ENCODE results near the gene PPFIBP1.

Gene PPFIBP1

DNA sequence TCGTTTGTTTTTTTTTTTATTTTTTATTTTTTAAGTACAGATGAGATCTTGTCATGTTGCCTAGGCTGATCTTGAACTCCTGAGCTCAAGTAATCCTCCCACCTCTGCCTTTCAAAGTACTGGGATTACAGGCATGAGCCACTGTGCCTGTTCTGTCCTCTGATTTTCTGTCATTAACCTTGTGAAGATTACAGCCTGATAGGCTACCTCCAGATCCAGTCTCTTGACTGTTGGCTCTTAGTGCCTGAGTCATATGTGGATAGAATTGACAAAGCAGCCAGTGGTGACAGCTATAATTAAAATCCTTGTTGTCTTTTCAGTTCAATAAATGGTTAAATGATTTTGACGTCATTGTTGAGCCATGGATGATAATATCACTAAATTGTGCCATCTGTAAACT, 151.0 kb downstream of the PPFIBP1 start:
- DNase-seq: no peak

DNA sequence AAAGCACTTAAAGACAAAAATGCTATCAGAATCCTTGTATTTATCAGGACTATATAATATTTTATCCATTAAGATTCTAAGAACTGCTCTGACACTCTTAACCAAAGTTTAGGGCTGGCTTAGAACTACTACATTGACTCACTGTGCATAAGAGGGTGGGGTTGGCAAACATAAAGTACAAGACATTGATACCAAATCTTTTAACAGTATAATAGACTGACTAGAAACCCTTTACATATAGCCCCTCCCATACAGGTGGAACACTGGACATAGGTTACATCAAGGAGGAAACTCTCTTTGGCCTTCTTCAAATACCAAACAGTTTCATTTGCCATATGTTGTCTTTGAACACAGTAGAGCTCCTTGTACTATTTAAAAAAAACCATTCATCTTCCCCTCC, 156.6 kb downstream of the PPFIBP1 start:
- no peak for DNase-seq

DNA sequence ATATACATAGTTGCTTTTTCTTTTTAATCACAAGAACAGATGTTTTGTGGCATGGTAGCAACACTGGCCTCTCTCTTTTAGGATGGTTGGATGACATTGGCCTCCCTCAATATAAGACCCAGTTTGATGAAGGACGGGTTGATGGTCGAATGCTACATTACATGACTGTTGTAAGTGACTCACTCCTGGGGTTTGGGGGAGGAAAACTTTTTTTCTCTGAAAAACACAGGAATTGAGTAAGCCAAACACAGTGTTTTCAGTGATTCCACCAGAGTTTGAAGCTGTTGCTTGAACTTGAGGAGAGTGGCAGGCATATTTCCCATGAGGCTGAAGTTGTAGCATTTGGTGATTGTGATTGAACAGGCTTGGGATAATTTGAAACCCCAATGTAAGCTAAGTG, 158.5 kb downstream of the PPFIBP1 start:
- DNase-seq: no peak

DNA sequence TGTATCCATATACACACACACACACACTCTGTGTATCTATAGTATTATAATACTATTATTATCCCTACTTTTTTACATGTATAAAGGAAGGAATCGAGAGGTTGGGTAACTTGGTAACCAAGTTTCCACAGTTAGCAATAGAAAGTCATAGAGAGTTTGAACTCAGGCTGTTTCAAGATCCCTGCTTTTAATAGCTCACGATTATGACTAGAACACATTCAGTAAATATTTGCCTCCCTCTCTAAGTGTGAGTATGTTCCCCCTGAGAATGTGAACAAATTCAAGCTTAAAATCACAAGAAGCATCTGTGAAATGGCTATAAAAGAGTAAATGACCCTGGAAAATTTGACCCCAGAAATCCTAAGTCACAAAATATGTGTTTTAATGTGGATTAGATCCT, 161.3 kb downstream of the PPFIBP1 start:
- DNase-seq: no peak

DNA sequence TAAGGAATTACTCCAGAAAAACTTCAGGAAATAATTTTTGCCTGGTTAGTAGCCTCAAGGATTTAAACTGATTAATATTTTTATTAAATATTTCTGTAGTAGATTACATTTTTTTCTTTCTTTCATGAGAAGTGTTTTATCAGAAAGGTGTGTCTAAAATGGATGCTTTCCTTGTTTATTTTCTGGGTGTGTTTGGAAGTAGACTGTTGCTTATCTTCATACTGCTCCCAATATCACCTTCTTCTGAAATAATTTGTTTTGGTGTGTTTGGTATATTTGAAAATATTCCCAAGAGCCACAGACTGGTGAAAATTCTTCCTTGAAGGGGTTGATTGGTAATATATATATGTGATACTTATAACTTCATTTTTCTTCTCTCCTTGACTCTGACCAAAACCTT, 162.1 kb downstream of the PPFIBP1 start:
- no peak for DNase-seq

DNA sequence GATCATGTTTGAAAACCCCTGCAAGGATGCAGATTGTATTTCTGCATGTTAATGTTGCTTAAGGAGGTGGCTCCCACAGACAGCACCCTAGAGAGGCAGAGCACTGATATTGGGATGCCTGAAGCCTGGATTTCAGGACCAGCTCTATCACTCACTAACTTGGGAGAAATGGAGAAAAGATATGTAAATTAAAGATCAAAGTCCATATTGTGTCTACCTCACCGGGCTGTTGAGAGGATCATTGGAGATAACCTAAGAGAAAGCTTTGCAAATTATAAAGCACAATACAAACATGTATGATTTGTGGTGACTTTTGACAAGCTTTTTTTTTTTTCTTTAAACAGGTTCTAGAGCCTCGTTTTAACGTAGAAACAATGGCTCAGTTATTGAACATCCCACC, 164.7 kb downstream of the PPFIBP1 start:
- no peak for DNase-seq

DNA sequence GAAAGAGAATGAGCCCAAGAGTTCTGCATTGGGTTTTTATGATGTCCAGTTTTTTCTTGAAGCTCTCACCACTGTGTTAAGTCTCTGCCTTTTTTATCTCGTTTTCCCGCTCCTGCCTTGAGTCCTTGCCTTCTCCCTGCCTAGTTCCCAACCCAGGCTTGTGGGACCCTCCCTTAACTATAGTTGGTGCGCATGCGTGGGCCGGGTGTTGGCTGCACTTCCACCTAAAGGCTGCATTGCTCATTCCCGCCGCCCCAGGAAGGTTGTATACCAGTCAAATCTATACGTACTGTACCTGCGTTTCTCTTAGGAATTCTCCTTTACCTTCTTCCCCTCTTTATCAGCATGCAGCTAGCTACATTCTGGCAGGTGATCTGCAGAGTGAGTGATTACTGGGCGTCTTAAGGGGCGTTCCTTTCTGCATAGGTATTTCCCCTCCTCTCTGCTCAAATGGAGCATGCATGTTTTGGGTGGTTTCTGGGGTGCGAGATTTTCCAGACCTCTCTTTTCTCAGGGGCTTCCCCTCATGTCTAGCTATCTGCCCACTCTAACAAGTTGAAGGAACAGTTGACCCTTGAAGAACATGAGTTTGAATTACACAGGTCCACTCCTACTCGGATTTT, 165.7 kb downstream of the PPFIBP1 start:
- no peak for DNase-seq

DNA sequence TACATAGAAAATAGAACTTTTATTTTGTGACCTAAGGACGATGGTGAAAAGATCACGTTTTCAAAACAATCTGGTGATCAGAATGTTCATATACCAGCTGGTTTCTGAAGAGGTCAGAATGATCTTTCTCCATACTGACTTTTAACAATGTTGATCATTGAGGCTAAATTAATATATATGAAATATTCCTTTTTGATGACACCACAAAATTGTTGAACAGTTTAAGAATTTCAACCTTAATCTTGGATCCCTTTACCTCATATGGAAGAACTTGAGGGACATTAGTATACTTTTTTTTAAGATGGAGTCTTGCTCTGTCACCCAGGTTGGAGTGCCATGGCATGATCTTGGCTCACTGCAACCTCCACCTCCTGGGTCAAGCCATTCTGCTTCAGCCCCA, 169.4 kb downstream of the PPFIBP1 start:
- DNase-seq: no peak

DNA sequence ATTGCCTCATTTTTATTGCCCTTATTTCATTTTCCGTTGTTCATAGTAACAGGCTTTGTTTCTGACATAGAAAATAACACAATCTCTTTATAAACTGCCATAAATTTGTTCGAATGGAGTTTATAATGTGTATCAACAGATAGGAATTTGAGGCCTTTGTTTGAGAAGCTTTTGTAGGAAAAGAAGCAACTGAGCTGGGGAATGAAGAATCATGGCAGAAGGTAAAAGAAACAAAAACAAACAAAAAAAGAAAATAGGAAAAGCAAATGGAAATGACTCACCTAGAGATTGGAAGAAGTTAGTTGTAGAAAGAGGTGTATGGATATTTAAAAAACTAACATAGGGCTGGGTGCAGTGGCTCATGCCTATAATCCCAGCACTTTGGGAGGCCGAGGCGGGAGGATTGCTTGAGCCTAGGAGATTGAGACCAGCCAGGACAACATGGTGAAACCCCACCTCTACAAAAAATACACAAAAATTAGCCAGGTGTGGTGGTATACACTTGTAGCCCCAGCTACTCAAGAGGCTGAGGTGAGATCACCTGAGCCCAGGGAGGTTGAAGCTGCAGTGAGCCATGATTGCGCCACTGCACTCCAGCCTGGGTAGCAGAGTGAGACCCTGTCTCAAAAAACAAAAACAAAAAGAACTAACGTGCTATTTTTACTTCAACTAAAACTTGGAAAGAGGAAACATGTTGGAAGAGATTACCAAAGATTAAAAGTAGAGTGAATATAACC, 171.7 kb downstream of the PPFIBP1 start:
- no peak for DNase-seq

DNA sequence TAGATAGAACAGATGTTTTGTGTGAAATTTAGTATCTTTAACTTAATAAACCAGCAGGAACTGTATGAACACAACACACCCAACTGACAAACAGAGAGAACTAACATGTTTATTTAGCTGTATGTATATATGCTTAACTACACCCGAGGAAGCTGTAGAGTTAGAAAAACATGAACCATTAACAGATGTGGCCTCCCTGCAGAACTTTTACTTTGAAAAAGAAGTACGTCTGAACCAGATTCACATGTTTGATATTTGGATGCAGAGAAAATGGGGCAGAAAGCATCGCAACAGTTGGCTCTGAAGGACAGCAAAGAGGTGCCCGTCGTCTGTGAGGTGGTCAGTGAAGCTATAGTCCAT, 172.3 kb downstream of the PPFIBP1 start, which contains the start of gene REP15:
Gene REP15, plus strand, starts transcription at position 155 of the 360 bp plus-strand sequence. Its CDS starts 116 bp downstream, at position 271.
- DNase-seq: no peak

DNA sequence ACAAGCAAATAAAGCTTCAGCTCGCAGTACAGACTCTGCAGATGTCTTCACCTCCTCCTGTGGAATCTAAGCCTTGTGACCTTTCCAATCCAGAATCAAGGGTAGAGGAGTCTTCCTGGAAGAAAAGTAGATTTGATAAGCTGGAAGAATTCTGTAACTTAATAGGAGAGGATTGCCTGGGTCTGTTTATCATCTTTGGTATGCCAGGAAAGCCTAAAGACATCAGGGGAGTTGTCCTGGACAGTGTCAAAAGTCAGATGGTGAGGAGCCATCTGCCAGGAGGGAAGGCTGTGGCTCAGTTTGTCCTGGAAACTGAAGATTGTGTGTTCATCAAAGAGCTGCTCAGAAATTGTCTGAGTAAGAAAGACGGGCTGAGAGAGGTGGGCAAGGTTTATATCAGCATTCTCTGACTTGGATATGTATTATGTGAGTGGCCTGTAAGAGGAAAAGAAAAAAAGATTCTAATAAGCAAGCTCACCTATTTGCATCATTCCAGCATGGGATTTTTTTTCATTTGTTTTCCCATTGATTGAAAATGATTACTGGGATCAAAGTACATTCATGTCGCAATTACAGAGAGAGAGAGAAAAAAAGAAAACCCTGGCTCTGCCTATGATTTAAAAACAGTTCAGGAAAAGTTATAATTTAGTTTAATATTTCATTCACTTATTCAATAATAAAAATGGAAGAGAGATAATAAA, 173.0 kb downstream of the PPFIBP1 start:
- DNase-seq: no peak

DNA sequence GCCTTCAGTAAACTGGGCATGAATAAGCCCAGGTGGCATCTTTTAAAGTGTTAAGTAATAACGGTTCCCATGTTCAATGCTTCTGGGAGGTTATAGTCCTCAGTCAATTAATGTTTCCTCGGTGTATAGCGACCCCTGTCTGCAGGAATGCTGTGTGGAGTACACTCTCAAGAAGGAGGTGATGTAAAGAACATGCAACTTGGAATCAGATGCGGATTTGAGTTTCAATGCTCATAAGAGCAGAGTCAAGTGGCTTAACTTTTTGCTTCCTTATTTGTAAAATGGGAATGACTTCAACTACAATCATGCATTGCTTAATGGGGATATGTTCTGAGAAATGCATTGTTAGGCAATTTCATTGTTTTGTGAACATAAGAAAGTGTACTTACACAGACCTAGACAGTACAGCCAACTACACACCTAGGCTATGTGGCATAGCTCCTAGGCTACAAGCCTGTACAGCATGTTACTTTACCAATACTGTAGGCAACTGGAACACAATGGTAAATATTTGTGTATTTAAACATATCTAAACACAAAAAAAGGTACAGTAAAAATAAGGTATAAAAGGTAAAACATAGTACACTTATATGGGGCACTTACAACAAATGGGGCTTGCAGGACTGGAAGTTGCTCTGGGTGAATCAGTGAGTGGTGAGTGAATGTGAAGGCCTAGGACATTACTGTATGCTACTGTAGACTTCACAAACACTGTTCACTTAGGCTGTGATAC, 179.9 kb downstream of the PPFIBP1 start:
- DNase-seq: peak; percentile 44

DNA sequence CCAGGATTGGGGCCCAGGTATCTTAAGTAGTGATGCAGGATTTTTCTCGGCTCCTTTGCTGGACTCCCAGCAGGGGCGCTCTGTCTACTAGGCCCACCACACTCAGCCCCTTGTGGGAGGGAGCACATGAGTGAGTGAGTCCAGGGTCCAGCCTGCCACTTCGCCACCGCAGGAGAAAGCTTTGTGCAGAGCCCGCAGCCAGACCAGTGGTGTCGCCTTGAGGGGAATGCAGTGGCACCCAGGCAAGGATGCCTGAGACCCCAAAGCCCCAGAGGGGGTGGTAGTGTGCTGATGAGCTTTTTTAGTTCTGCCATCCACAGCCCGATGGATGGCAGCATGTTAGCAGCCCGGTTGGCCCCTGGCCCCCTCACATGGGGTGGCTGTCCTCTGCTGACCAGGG, 181.3 kb downstream of the PPFIBP1 start:
- DNase-seq: no peak

DNA sequence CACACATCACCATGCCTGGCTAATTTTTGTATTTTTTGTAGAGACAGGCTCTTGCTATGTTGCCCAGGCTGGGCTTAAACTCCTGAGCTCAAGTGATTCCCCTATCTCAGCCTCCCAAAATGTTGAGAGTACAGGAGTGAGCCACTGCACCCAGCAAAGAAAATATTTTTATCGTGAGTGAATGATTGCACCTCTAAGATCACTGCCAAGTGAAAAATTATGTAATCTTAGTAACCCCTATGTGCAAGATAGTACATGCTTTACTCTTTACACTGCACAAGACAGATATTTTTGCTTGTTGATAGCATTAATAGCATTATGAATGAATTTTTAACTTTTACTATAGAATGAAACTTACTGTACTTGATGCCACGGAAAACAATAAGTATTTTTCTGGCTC, 183.2 kb downstream of the PPFIBP1 start:
- DNase-seq: no peak

DNA sequence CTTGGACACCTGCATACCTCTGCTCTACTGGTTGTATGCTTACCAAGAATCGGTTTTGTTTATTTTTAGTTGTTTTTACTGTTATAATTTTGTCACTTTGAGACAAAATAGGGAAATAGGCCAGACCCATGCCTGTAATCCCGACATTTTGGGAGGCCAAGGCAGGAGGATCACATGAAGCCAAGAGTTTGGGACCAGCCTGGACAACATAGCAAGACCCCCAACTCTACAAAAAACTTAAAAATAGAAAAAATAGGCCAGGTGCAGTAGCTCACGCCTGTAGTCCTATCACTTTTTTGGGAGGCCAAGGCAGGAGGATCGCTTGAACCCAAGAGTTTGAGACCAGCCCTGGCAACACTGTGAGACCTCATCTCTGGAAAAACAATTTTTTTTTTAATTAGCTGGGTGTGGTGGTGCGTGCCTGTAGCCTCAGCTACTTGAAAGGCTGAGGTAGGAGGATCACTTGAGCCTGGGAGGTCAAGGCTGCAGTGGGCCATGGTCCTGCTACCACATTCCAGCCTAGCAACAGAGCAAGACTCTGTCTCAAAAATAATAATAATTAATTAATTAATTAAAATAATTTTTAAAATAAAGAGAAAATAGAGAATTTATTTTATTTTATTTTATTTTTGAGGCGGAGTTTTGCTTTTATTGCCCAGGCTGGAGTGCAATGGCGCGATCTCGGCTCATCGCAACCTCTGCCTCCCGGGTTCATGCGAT, 185.4 kb downstream of the PPFIBP1 start:
- no peak for DNase-seq

DNA sequence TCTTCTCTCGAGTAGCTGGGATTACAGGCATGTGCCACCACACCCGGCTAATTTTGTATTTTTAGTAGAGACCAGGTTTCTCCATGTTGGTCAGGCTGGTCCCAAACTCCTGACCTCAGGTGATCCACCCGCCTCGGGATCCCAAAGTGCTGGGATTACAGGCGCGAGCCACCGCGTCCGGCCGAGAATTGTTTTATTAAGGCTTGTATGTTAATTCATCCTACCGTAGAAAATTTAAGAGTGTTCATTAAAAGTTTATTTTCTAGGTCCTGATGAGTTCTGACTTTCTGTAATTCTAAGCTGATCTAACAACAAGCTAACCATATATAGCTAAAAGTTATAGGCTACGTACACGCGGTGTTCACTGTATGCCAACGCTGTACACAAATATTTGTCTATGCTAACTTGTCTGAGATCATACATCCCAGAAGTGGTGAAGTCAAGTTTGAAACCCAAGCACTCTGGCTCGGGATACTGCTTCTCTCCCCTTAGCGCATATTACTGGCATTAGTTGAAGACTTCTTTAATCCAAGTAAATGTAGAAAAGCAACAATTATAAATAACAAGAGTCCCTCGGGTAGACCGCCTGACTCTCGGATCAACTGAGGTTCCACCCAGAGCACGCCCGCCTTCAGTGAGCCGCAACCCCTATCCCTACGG, 186.1 kb downstream of the PPFIBP1 start:
- no peak for DNase-seq

DNA sequence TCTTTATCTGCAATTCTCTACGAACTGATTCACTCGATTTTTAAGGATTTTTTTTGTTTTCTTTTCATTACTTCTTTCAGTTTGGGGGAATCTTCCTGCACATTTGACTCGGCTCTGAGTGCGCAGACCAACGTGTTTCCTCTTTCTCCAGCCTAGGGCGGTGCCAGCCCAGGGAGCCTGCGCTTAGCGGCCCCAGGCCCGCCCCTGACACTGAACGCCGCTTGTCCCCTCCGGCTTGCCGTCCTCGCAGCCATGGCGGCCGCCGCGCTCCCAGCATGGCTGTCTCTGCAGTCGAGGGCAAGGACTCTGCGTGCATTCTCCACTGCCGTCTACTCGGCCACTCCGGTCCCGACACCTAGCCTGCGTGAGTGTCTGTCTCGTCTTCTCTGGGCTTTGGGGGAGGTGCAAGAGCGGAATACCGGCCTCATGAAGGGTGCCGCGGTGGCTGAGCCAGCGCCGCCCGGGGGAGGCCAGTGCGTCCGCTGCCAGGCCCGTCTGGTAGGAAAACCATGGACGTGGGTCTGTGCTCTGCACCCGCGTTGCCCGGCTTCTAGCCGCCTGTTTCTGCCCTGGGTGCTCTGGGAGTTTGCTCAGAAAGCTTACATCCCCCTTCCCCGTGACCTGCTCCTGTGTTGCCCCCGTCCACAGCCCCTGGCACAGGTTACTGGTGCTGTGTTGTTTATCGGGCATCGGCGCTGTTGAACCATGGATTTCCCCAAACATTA, 186.7 kb downstream of the PPFIBP1 start, which contains the start of gene MRPS35:
Gene MRPS35, plus strand, starts transcription at position 241 of the 725 bp plus-strand sequence. Its CDS starts 12 bp downstream, at position 253.
- DNase-seq: peak; percentile 88

DNA sequence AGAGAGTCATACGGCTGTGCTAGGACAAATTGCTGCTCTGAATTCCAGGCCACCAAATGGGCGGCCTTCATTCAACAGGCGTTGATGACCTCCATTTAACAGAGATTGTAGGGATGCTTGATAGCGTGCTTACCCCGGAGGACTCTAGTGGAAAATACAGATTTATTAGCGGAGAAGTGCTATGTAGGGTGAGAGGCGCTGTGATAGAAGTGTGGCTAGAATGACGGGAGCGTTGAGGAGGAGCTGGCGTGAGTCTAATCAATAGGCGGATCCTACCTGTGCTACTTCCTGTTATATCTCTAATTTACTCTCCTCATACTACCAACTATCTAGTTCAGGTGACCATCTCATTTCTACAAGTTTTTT, 187.3 kb downstream of the PPFIBP1 start:
- no peak for DNase-seq

DNA sequence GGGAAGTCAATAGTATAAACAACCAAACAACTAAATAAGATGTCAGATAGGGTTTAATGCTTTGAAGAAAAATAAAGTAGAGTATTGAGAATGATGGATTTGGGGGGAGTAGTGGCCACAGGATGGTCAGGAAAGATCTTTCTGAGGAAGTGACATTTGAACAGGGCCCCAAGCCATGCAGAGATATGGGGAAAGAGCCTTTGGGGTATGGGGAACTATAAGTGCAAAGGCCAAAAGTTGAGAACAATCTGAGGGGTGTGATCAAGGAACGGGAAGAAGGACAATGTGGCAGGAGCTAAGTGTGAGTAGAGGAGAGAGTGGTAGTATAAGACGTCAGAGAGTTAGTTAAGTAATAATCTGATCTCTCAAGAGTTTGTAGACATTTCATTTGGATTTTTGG, 188.0 kb downstream of the PPFIBP1 start:
- DNase-seq: no peak

DNA sequence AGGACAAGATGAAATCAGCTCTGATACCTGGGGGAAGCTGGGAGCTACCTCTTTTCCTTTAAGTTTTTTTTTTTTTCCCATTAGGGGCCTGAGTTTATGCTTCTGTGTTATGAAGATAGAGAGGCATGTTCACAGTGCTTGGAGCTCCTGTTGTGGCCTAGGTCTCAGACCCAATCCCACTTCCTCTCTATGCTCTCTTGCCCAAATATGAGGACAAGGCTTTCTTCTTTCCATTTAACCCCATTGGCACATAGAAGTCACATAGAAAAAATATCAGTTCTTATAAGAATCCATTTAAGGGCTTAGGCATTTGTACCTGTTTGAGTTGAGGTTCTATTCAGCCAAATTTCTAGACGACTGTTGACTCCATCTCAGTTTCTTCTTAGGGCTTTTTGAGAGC, 199.2 kb downstream of the PPFIBP1 start:
- DNase-seq: no peak

DNA sequence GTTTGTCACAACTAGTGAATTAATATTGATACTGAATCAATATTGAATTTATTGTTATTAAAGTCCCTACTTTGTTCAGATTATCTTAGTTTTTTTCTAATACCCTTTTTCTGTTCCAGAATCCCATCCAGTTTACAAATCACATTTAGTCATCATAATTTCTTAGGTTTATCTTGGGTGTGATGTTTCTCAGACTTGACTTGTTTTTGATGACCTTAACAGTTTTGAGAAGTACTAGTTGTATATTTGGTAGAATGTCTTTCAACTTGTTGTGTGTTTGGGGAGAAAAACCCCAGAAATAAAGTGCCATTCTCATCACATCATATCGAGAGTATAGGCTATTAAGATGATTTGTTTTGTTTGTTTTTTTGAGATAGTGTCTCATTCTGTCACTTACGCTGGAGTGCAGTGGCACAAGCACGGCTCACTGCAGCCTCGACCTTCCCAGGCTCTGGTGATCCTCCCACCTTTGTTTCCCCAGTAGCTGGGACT, 206.1 kb downstream of the PPFIBP1 start:
- DNase-seq: no peak

All from activated effector memory CD4-positive, alpha-beta T cell treated with Interleukin-2 at 50 U/mL for 16 hours (primary cell).